DOHH2 (cell line): ENCODE data around the gene NOSIP.

Experiments
- H3F3A ChIP-seq: fragments of 200-600 bp; sonication (generic), shearing (Covaris generic); 2 replicates; pipeline ENCODE4 v1.6.0; 2016; ENCODE audit warnings: antibody characterized with exemption, mild to moderate bottlenecking; ENCODE audit not compliant: control insufficient read depth, insufficient read depth
- H3K27ac ChIP-seq: fragments of 200-600 bp; sonication (generic); 2 replicates; pipeline ENCODE4 v1.5.1; 2014; ENCODE audit warnings: low read depth, mild to moderate bottlenecking, low read length, moderate library complexity
- H3K27me3 ChIP-seq: fragments of 200-600 bp; sonication (generic); 2 replicates; pipeline ENCODE4 v1.6.1; 2014; ENCODE audit warnings: mild to moderate bottlenecking, low read length, mixed read lengths; ENCODE audit not compliant: control insufficient read depth
- H3K36me3 ChIP-seq: fragments of 200-600 bp; sonication (generic); 2 replicates; pipeline ENCODE4 v1.6.1; 2014; ENCODE audit warnings: mild to moderate bottlenecking, low read length, moderate library complexity, mixed read lengths; ENCODE audit not compliant: control insufficient read depth
- H3K4me1 ChIP-seq: fragments of 200-600 bp; sonication (generic); 2 replicates; pipeline ENCODE4 v1.6.1; 2014; ENCODE audit warnings: mild to moderate bottlenecking, low read length, mixed read lengths; ENCODE audit not compliant: control insufficient read depth
- H3K4me2 ChIP-seq: fragments of 200-600 bp; sonication (generic); 2 replicates; pipeline ENCODE4 v1.6.0; 2014; ENCODE audit warnings: mild to moderate bottlenecking, low read length, moderate library complexity
- H3K4me3 ChIP-seq: fragments of 200-600 bp; sonication (generic); 2 replicates; pipeline ENCODE4 v1.5.1; 2014; ENCODE audit warnings: mild to moderate bottlenecking, low read length, mixed read lengths
- H3K79me2 ChIP-seq: fragments of 200-600 bp; sonication (generic); 2 replicates; pipeline ENCODE4 v1.6.1; 2014; ENCODE audit warnings: mild to moderate bottlenecking, low read length, mixed read lengths; ENCODE audit not compliant: control insufficient read depth
- H3K9me2 ChIP-seq: fragments of 200-600 bp; sonication (generic); replicated peaks from 2 replicates; pipeline ENCODE4 v1.6.1; 2014; ENCODE audit warnings: mild to moderate bottlenecking, low read length, mixed read lengths; ENCODE audit not compliant: control insufficient read depth
- H3K9me3 ChIP-seq: fragments of 200-600 bp; sonication (generic); 2 replicates; pipeline ENCODE4 v1.6.1; 2014; ENCODE audit warnings: antibody characterized with exemption, low read length, mixed read lengths; ENCODE audit not compliant: control insufficient read depth, insufficient read depth
- H4K20me1 ChIP-seq: fragments of 200-600 bp; sonication (generic); 2 replicates; pipeline ENCODE4 v1.6.0; 2014; ENCODE audit warnings: low read depth, mild to moderate bottlenecking, antibody characterized with exemption, low read length, moderate library complexity; ENCODE audit not compliant: control insufficient read depth, insufficient read depth
- EZH2phosphoT487 ChIP-seq: fragments of 200-600 bp; sonication (generic); IDR thresholded peaks from 2 replicates; pipeline ENCODE4 v1.6.1; 2017; ENCODE audit warnings: borderline replicate concordance, mild to moderate bottlenecking, antibody characterized with exemption, low read length, moderate library complexity, mixed read lengths
- TF ChIP-seq, protein P1 (sequence below): fragments of 200-600 bp; sonication (generic); IDR thresholded peaks from one replicate; pipeline ENCODE4 v1.5.1; 2014; ENCODE audit warnings: antibody characterized with exemption, mild to moderate bottlenecking, low read depth, low read length; ENCODE audit not compliant: poor library complexity, severe bottlenecking

The NOSIP gene

GRCh38 chr19:49615861-49616260, 35.5 kb upstream of the NOSIP start:
- Histone ChIP-seq H3K36me3 (peaks cover 58% of the 10 kb centered on the region), H3K27me3 (no peaks in the 10 kb centered on the region)

DNA sequence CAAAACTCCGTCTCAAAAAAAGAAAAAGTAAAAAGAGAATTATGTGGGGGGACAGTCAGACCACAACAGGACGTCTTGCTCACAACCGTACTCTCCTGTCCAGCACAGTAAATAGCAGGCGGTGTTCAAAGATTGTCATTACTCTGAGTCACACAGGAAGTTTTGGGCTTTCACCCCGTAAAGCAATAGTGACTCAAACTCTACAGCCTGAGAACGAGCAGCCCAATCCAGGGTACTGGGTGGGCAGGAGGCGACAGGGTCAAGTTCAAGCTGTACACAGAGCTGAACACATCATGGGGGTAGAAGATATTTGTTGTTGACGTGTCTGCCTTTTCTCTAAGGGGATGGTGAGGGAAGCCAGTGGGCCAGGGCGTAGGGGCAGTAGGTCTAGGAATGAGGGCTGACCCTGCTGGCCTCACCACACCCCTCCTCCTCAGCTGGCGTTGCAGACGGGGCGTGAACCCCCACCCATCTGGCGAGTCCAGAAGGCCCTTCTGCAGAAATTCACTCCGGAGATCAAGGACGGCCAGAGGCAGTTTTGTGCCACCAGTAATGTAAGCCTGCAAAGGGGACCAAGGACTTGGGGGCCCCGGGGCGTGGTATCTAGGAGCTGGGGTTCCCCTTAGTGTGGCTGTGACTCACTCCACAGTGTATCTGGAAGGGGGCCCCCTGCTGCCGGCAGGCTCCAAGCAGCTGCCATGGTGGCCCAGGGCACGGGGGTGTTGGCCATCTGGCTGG, 33.9 kb upstream of the NOSIP start:
- no peak overlapping the region for H3K4me3 ChIP-seq
- TF ChIP-seq EZH2phosphoT487 = no peak
- TF ChIP-seq, protein P1, sequence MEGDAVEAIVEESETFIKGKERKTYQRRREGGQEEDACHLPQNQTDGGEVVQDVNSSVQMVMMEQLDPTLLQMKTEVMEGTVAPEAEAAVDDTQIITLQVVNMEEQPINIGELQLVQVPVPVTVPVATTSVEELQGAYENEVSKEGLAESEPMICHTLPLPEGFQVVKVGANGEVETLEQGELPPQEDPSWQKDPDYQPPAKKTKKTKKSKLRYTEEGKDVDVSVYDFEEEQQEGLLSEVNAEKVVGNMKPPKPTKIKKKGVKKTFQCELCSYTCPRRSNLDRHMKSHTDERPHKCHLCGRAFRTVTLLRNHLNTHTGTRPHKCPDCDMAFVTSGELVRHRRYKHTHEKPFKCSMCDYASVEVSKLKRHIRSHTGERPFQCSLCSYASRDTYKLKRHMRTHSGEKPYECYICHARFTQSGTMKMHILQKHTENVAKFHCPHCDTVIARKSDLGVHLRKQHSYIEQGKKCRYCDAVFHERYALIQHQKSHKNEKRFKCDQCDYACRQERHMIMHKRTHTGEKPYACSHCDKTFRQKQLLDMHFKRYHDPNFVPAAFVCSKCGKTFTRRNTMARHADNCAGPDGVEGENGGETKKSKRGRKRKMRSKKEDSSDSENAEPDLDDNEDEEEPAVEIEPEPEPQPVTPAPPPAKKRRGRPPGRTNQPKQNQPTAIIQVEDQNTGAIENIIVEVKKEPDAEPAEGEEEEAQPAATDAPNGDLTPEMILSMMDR = no peak
- H3K4me1 ChIP-seq = no peaks in the 10 kb centered on the region
- H3K79me2 ChIP-seq = peaks cover 31% of the 10 kb centered on the region
- H3K36me3 ChIP-seq = peaks cover 57% of the 10 kb centered on the region
- H3K9me3 ChIP-seq = no peaks in the 10 kb centered on the region
- H3F3A ChIP-seq = 0 out of 2 replicates have a peak, but pooled peaks cover 5% of the 10 kb centered on the region
- no peak overlapping the region for H3K4me2 ChIP-seq
- H3K27me3 ChIP-seq = no peaks in the 10 kb centered on the region
- no peak overlapping the region for H3K27ac ChIP-seq
- peaks cover 4% of the 10 kb centered on the region; the same call in 1 of the 2 replicates for H4K20me1 ChIP-seq
- no peaks in the 10 kb centered on the region for H3K9me2 ChIP-seq

More at GRCh38 chr19:49615861-49616260, 35.5 kb upstream of the NOSIP start:
- Histone ChIP-seq H3K4me1 (no peaks in the 10 kb centered on the region), H3K79me2 (peaks cover 19% of the 10 kb centered on the region), H3K9me3 (no peaks in the 10 kb centered on the region), H3K4me3 (no peak overlapping the region), H3F3A (0 out of 2 replicates have a peak, but pooled peaks cover 5% of the 10 kb centered on the region), H3K27ac (no peak overlapping the region), H3K9me2 (no peaks in the 10 kb centered on the region), H4K20me1 (peaks cover 4% of the 10 kb centered on the region; the same call in 1 of the 2 replicates), H3K4me2 (no peak overlapping the region)
- TF ChIP-seq, protein P1 = no peak
- no peak for TF ChIP-seq EZH2phosphoT487

DNA sequence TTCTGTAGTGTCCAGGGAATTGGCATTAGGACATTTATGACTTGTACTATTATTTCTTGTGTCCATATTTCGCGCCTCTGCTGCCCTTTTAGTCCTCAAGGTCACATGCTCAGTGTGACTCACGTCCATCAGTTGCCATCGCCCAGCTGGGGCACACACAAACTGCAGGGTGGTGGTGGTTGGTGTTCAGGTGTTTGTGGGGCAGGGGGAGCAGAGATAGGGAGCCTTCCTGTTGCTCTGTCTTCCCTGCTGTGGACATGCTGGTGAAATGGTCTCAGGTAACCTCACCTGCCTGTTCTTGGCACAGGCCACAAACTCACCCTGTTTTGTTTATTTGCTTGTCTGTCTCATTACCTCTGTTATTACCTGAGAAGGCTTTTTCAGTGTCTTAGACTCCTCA, 33.0 kb upstream of the NOSIP start:
- H3K9me2 ChIP-seq = no peaks in the 10 kb centered on the region
- no peaks in the 10 kb centered on the region for H3K27me3 ChIP-seq
- TF ChIP-seq, protein P1 = no peak
- TF ChIP-seq EZH2phosphoT487 = no peak
- peaks cover 40% of the 10 kb centered on the region for H3K79me2 ChIP-seq
- no peak overlapping the region for H3K27ac ChIP-seq
- H3K4me3 ChIP-seq = no peak overlapping the region
- H3K4me1 ChIP-seq = no peaks in the 10 kb centered on the region
- H3K36me3 ChIP-seq = peaks cover 62% of the 10 kb centered on the region
- H3K9me3 ChIP-seq = no peaks in the 10 kb centered on the region
- peaks cover 4% of the 10 kb centered on the region; the same call in 1 of the 2 replicates for H4K20me1 ChIP-seq
- 0 out of 2 replicates have a peak, but pooled peaks cover 5% of the 10 kb centered on the region for H3F3A ChIP-seq
- no peak overlapping the region for H3K4me2 ChIP-seq
